GM19438 (cell line): ENCODE data around the gene ZNF600.
"Not testable (repeated sequence)": the region's sequence is repeated elsewhere in the genome, so short reads cannot be mapped to it uniquely, and the experiment has no call there.

Source experiments
- ATAC-seq: cut with Tn5 transposase; IDR thresholded peaks from one replicate; pipeline ENCODE4 v1.9.1; 2021; ENCODE audit warnings: low read depth; ENCODE audit not compliant: unreplicated experiment

ZNF600 gene

DNA sequence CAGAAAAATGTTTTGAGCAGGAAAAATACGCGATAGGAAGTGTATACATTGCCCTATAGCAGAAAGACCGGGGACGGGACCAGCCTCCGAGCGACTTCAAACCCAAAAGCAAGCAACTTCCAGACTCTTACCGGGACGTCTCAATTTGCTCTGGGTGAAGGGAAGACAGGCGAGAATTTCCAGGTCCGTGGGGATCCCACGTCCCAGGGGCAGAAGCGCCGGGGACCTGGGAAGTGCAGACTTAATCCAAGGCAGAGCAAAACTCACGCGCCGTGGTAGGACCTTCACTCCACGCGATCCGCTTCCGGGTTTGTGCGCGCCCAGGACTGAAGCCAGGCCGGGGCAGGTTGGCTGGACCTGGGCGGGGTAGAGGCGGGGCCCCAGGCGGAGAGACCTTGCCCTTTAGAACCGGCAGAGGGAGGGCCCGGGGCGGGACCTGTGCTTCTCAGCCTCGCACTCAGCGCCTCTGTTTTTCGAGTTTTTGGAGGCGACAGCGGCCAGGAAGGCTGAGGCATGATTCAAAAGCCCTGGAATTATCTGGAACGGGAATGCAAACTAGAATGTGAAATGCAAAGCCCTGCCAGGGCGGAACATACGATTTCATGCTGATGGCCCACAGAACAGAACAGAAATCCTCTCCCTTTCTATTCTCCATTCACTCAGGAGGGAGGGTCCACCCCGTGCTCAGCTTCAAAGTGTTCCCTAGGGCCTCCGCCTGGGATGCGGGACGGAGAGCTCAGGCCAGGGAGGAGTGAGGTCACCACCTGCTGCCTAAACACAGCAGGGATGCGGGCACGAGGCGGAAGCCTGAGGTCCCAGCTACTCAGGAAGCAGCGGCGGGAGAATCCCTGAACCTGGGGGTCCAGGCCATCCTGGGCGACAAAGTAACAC lies at the start of gene ZNF600:
TSS of gene ZNF600 (minus strand) at position 328 of the 891 bp plus-strand sequence. CDS start 7,903 bp downstream, outside the sequence.
- peak; percentile 80 for ATAC-seq

DNA sequence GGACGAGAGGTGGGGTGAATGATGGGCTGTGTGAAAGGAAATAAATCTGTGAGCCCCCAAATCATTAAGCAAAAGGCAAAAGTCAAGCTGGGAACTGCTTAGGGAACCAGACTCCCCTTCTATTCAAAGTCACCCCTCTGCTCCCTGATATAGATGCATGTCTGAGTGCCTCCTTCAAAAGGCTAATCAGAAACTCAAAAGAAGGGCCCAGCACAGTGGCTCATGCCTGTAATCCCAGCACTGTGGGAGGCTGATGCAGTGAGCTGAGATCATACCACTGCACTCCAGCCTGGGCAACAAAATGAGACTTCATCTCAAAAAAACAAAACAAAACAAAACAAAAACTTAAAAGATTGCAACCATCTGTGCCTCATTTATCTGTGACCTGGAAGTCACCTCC lies 47.7 kb upstream of the ZNF600 start:
- ATAC-seq = not testable (repeated sequence)

DNA sequence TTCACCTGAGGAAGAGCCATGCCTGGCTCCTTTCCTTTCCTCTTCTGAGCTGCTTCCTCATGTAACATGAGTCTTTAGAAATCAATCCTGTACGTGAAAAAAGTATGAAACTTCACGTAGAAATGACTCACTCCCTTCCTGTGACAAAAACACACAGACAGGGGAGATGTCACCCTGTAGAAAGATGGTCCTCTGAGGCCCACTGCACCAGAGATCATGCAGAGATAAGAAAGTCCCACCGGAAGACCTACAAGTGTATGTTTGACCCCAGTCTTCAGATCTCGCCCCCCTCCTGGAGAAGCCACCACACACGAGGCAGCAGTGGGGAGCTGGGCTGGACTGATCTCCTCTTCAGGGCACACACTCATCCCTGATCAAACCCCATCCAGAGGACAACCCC lies 47.0 kb upstream of the ZNF600 start:
- ATAC-seq = not testable (repeated sequence)

DNA sequence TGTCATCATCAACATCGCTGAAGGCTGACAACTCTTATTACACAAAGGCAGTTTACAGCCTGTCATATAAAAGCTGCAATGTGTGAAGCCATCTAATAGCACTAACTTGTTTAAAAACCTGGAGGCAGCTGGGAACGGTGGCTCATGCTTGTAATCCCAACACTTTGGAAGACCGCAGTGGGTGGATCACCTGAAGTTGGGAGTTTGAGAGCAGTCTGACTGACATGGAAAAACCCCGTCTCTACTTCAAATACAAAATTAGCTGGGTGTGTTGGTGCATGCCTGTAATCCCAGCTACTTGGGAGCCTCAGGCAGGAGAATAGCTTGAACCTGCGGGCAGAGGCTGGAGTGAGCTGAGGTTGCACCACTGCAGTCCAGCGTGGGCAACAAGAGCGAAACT lies 43.3 kb upstream of the ZNF600 start:
- ATAC-seq = not testable (repeated sequence)

DNA sequence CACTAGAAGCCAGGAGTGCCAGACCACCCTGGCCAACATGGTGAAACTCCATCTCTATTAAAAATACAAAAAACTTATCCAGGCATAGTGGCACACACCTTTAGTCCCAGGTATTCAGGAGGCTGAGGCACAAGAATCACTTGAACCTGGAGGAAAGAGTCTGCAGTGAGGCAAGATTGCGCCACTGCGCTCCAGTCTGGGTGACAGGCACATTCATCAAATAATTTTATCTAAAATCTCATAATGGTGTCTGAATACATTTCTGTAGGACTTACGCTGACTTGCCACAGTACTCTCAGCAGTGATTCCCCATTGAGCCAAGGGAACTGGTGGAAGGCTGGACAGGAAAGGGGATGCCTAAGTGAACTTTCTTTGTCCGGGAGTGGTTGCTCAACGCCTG lies 39.2 kb upstream of the ZNF600 start:
- no peak for ATAC-seq

DNA sequence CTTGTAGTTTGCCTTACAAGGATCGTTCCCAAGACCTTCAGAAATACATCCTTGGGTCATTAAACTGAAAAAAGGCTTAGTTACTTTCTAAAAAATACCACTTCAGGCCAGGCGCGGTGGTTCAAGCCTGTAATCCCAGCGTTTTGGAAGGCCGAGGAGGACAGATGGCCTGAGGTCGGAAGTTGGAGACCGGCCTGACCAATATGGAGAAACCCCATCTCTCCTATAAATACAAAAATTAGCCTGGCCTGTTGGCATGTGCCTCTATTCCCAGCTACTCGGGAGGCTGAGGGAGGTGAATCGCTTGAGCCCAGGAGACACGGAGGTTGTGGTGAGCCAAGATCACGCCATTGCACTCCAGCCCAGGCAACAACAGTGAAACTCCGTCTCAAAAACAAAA lies 37.1 kb upstream of the ZNF600 start:
- ATAC-seq = no peak

DNA sequence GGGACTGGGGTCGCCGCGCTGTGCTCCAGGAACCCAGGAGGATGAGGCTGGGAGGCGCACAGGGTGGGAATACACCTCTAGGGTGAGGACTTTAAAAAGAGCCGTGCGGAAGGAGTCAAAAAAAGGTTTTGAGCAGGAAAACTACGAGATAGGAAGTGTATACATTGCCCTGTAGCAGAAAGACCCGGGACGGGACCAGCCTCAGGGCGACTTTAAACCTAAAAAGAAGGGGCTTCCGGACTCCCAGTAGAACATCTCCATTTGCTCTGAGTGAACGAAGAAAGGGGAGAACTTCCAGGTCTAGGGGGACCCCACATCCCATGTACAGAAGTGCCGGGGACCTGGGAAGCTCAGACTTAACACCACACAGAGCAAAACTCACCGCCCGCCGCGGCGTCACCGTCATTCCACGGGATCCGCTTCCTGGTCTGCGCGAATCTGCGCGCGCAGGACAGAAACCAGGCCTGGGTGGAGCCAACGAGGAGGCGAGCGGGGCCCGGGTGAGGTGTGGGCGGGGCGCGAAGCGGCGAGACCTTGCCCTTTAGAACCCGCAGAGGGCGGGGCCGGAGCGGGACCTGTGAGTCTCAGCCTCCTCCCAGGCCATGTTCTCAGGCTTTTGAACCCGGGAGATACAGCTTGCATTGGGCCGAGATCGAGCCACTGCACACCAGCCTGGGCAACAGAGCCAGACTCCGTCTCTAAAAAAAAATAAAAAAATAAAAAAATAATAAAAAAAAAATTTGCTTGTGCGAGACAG lies 34.8 kb upstream of the ZNF600 start, which contains the start of gene ZNF28:
TSS of gene ZNF28 (minus strand) at position 430 of the 757 bp plus-strand sequence. CDS start 3,675 bp downstream, outside the sequence.
- ATAC-seq = peak; percentile 94

DNA sequence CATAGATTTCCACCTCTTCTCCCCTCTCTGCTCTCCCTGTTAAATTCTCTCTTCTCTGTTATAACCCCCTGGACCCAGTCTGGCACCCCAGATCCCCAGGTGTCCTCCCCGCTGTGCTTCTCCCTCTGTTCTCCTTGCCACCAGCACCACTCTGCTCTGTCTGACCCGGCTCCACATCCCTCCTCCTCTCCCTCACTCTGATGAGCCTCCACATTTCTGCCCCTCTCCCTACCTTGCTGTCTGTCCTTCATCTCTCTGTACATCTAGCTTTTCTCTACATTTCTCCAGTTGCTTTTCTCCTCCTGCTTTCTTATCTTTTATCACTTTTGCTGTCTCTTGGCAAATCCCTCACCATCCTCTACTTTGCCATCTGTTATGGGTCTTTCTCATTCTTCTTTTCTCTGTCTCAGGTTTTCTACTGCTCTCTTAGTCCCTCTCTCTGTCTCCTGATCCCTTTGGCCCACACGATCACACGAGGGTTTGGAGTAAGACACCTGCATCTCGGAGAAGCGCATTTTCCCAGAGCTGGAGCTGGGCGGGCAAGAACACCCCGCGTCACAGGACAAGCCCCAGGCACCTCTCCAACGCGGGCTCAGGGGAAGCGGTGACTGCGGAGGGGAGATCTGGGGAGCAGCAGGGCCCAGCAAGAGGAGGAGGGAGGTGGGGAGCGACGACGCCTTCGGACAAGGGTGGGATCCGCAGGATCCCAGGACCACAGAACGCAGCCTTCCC lies 34.0 kb upstream of the ZNF600 start:
- ATAC-seq = peak; percentile 37

DNA sequence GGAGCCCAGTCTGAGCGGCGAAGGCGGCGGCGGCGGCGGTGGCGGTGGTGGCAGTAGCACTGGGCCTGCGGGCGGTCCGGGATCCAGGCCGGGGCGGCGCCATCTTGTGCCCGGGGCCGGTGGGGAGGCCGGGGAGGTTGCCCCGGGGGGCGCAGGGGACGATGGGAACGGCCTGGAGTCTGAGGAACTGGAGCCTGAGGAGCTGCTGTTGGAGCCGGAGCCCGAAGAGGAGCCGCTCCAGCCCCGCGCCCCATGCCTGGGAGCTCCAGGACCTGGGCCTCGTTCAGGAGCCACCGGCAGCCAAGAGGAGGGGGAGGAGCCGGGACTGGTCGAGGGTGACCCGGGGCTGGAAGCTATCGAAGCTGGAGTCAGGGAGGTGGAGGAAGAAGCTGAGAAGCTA lies 23.2 kb upstream of the ZNF600 start:
- no peak for ATAC-seq

DNA sequence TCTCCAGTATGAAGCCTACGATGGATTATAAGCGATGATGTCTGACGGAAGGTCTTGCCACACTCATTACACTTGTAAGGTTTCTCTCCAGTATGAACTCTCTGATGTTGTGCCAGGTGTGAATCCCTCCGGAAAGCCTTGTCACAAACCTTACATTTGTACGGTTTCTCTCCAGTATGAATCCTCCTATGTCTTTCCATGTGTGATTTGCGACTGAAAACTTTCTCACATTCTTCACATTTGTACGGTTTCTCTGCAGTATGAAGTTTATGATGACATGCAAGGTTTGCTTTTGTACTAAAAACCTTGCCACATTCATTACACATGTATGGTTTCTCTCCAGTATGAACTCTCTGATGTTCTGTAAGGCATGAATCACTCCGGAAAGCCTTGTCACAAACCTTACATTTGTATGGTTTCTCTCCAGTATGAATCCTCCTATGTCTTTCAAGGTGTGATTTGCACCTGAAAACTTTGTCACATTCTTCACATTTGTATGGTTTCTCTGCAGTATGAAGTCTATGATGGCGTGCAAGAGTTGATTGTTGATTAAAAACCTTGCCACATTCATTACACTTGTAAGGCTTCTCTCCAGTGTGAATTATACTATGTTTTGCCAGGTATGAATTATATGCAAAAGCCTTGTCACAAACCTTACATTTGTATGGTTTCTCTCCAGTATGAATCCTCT lies 13.5 kb upstream of the ZNF600 start:
- ATAC-seq = not testable (repeated sequence)

DNA sequence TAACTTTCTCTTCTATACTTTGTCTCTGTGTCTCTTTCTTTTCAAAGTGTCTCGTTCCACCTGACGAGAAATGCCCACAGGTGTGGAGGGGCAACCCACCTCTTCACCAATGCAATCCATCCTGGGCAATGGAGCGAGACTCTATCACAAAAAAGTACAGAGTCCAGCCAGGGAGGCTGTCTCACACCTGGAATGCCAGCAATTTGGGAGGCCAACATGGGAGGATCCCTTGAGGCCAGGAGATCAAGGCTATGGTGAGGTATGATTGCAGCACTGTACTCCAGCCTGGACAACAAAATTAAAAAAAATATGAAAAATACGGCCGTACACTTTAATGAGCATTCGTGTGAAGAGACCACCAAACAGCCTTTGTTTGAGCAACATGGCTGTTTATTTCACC lies 2.8 kb upstream of the ZNF600 start:
- no peak for ATAC-seq

DNA sequence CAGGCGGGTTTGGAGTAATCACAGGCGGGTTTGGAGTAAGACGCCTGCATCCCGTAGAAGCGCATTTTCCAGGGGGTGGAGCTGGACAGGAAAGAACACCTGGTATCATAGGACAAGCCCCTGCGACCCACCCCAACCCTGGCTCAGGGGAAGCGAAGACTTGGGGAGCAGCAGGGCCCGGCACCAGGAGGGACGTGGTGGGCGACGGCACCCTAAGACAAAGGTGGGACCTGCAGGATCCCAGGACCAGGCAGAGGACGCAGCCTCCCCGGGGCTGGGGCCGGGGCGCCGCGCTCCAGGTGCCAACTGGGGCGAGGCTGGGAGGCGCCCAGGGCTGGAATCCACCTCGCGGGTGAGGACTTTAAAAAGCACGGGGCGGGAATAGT lies 520 bp downstream of the ZNF600 start:
- ATAC-seq = peak; percentile 28

DNA sequence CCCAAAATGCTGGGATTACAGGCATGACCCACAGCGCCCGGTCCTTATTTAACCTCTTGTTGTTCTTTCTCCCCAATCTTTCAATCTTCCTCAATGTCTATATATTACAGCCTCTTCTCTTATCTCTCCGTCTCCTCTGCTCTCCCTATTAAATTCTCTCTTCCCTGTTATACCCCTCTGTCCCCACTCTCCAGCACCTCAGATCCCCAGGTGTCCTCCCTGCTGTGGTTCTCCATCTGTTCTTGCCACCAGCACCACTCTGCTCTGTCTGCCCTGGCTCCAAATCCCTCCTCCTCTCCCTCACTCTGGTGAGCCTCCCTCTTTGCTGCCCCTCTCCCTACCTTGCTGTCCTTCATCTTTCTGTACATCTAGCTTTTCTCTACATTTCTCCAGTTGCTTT lies 1.1 kb downstream of the ZNF600 start:
- ATAC-seq = no peak

DNA sequence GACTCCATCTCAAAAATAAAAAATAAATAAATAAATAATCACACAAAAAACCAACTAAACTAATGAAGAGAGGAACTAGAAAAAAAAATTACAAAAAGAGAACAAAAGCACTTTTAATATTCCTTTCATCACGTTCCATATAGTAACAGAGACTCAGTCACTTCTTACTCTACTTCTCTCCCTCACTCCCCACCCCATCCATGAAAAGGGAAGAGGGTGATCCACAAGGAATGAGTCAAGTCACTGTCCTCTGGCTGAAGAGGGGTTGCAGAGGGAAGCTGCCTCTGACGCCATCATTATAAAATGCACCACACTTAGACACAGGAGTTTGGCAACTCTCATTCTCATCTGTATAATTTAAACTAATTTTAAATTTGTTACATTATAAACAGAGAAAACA lies 3.7 kb downstream of the ZNF600 start:
- ATAC-seq = not testable (repeated sequence)

DNA sequence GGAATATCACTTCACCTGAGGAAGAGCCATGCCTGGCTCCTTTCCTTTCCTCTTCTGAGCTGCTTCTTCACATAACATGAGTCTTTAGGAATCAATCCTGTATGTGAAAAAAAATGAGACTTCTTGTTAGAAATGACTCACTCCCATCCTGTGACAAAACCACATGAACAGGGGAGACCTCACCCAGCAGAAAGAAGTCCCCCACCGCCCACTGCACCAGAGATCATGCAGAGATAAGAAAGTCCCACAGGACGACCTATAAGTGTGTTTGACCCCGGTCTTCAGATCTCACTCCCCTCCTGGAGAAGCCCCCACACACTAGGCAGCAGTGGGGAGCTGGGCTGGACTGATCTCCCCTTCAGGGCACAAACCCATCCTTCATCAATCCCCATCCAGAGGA lies 7.8 kb downstream of the ZNF600 start:
- no peak for ATAC-seq

DNA sequence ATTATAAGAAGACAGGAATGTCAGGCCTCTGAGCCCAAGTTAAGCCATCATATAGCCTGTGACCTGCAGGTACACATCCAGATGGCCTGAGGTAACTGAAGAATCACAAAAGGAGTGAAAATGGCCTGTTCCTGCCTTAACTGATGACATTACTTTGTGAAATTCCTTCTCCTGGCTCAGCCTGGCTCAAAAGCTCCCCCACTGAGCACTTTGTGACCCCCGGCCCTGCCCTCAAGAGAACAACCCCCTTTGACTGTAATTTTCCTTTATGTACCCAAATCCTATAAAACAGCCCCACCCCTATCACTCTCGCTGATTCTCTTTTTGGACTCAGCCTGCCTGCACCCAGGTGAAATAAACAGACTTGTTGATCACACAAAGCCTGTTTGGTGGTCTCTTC lies 30.1 kb downstream of the ZNF600 start:
- ATAC-seq = not testable (repeated sequence)

DNA sequence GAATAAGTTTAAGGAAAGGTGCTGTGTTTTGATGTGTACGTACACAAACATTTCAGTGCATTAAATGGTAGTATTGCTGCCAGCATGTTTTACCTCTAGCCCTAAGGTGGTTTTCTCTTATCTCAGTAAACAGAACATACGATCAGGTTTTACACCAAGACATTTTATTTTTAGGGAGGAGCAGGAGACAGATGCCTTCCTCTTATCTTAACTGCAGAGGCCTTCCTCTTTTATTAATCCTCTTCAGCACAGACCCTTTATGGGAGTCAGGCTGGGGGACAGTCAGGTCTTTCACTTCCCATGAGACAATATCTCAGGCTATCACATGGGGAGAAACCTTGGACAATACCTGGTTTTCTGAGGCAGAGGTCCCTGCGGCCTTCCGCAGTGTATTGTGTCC lies 36.8 kb downstream of the ZNF600 start:
- no peak for ATAC-seq

DNA sequence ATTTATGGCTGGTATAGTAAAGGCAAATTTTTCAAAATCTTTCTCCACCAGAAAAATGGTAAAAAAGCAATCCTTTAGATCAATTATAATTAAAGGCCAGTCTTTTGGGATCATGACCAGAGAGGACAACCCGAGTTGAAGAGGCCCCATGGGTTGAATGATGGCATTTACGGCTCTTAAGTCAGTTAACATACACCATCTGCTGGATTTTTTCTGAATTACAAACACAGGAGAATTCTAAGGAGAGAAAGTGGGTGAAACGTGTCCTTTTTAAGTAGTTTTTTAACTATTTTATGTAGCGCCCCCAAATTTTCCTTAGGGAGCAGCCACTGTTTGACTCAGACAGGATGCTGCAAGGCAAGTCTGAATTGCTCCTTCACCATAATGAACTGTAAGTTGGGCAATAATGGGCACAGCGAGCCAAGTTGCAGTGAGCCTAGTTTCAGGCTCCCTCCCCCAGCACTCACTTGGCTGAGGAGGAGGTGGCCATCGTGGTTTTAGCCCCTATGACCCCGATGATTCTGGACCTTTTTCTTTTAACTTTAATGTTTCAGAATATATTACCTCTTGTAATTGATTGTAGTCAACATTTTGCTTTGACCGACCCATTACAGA lies 38.1 kb downstream of the ZNF600 start:
- no peak for ATAC-seq

DNA sequence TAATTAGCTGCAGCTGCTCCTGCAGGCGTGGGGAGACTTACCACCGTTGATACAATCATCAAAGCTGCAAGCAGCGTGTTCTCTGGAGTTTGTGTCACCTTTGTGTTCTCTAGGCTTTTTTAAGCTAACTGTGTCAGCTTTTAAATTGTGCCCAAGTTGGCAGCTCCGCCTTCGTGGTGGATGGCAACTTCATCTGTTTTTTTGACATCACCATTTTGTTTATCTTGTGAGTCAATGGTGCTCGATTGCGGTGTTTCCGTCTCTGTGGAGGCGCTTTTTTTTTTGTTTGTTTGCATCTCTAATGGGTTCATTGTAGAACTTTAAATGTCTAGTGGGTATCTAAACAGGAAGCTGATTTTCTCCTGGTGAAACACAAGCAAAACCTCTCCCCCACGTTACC lies 40.7 kb downstream of the ZNF600 start:
- not testable (repeated sequence) for ATAC-seq

DNA sequence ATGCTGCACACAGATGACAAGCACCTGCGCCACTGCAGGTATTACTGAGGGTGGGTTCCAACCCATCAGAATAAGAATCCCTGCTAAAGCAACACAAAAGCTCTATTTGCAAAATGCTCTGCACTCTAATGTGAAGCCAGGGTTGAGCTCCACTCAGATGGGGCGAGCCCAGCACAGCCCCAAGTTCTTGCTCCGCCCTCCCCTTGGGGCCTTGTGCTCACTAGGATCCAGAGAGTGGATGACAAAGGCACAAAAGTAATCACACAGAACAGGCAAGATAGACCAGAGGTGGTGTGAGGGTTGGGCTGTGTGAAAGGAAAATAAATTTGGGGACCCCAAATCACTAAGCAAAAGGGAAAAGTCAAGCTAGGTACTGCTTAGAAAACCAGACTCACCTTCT lies 43.5 kb downstream of the ZNF600 start:
- no peak for ATAC-seq
